GM19240 (cell line): ENCODE results near the gene ETV6.
"Not testable (repeated sequence)": the region's sequence is repeated elsewhere in the genome, so short reads cannot be mapped to it uniquely, and the experiment has no call there.

Source experiments
- DNase-seq: peaks from one replicate; pipeline ENCODE4 v3.0.0; 2011; ENCODE audit warnings: low spot score; ENCODE audit not compliant: insufficient read length

Gene ETV6

GRCh38 chr12:11667171-11667570 lies 17.7 kb downstream of the ETV6 start:
- DNase-seq: no peak

DNA sequence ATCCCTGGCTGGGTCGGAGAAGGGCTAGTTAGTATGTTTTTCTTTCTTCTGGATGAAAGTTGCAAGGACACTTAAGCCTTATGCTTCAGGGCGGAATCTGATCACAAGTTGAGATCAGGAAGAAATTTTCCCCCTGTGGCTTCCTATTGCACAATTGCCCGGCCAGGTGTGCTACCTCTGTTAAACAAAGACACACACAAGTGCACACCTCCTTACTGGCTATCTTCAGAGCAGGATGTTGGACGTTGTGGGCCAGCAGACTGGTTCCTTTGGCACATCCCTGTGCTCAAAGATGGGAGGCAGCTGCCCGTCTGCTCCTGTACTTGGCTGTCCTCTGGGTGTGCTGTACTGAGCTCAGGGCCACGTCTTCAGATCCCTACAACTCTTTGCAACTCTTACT lies 19.1 kb downstream of the ETV6 start:
- no peak for DNase-seq

- no peak for DNase-seq
These were observed 19.9 kb downstream of the ETV6 start for GRCh38 chr12:11669348-11669747.

- no peak for DNase-seq
These were observed 23.1 kb downstream of the ETV6 start for GRCh38 chr12:11672256-11673191.

GRCh38 chr12:11673666-11674461 lies 24.4 kb downstream of the ETV6 start:
- DNase-seq: no peak

- DNase-seq: no peak
These were observed 25.5 kb downstream of the ETV6 start for GRCh38 chr12:11674894-11675390.

DNA sequence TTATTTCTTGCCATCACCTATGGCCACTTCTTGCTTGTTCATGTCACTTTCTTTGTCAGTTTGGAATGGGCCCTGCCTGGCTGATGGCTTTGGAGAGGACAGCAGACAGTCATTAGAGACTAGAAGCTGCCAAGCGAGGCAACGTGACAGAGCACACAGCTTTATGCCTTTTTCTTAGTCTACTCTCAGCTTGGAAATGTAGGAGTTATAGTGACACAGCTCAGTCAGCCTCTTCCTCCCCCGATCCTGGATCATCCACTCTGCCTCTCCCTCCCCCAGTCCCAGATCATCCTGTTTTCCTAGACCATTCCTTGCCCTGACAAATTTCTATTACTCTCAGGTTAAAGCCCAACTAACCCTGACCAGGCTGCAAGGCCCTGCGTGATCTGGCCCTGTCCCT lies 26.6 kb downstream of the ETV6 start:
- DNase-seq: no peak

- DNase-seq: no peak
These were observed 27.6 kb downstream of the ETV6 start for GRCh38 chr12:11677093-11677492.

DNA sequence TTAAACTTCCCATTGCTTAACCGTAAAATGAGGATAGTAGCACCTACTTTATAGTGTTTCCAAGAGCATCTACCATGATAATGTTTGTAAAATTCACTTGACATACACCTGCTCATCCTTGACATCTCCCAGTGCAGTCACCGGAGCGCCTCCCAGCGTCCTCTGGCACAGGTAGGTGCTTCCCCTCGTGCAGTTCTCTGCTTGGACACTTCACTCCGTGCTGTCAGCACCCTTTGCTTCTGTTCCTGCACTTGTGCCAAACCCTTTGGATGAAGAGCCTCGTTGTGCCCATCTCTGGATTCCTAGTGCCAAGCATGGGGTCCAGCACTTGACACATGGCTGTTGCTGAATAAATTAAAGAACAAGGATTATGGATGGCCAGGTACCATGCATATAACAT lies 28.3 kb downstream of the ETV6 start:
- no peak for DNase-seq

- DNase-seq: no peak
These were observed 29.3 kb downstream of the ETV6 start for GRCh38 chr12:11678781-11679180.

DNA sequence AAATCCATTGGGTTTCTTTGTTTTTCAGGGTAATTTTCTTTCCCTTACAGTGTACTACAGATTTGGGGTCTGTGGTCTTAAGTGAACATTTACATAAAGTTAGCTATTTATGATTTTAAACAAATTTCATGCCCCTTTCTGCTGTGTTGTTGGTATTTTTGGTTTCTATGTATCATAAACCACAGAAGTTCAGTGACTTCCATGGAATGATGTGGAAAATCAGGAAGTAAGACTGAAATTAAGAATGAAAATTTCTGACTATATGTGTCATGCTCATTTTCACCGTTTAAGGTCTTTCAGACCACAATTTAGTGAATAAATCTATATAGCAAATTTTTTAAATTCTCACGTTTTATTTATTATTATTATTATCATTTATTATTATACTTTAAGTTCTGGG lies 31.7 kb downstream of the ETV6 start:
- no peak for DNase-seq

DNA sequence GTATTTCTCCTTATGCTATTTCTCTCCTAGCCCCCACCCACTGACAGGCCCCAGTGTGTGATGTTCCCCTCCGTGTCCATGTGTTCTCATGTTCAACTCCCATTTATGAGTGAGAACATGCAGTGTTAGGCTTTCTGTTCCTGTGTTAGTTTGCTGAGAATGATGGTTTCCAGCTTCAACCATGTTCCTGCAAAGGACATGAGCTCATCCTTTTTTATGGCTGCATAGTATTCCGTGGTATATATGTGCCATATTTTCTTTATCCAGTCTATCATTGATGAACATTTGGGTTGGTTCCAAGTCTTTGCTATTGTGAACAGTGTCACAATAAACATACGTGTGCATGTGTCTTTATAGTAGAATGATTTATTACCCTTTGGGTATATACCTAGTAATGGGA lies 32.2 kb downstream of the ETV6 start:
- not testable (repeated sequence) for DNase-seq

GRCh38 chr12:11684393-11684792 lies 34.9 kb downstream of the ETV6 start:
- DNase-seq: no peak

DNA sequence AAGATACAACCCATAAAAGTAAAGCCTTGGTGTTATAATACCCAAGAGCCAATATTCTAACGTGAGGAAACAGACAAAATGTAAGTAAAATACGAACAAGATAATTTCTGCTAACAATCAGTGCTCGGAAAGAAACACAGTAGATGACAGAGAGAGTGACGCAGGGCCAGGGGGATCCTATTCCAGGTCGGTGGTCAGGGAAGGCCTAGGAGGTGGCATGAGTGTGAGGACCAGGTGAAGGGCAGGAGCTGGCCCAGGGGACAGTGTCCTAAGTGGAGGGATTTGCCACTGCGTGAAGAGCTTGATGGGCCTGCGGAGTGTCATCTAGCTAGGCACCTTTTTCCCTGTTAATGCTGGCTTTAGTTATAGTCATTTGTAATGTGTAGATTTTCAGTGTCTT lies 35.3 kb downstream of the ETV6 start:
- DNase-seq: no peak

- no peak for DNase-seq
These were observed 35.8 kb downstream of the ETV6 start for GRCh38 chr12:11685316-11685715.

DNA sequence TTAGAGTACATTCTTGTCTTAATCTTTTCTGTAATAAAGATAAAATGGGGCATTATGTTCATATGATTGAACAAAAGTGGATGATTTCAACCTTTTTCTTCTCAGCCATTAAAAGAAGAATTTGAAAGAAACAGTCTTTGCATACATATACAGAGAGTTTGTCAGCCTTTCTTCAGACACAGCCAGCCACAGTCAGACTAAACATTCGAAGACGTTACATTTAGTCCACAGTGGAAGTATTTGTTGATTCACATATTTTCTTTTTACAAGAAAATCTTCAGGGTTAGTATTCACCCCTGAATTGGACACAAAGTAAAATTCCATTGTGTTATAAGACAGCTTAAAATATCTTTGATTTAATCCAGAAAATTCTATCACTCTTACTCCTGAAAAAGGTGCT lies 36.2 kb downstream of the ETV6 start:
- DNase-seq: no peak

DNA sequence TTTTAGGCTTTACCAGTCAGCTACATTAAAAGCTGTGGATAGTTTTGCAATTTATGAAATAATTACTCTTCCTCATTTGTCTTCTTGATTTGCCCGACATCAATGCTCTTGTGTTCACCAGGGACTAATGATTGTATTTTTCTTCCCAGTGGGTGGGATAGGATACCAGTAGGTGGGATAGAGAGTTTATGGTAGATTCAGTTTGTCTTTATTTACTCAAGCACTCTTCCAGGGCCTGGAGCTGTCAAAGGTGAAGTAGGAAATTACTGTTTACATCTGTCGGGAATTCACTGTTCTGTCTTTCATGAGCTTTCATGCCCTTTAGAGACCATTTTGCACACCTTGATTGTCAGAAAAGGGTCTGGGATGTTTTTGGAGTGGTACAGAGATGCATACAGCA lies 36.6 kb downstream of the ETV6 start:
- DNase-seq: no peak

GRCh38 chr12:11687528-11687927 lies 38.1 kb downstream of the ETV6 start:
- no peak for DNase-seq

GRCh38 chr12:11688379-11688778 lies 38.9 kb downstream of the ETV6 start:
- DNase-seq: no peak

DNA sequence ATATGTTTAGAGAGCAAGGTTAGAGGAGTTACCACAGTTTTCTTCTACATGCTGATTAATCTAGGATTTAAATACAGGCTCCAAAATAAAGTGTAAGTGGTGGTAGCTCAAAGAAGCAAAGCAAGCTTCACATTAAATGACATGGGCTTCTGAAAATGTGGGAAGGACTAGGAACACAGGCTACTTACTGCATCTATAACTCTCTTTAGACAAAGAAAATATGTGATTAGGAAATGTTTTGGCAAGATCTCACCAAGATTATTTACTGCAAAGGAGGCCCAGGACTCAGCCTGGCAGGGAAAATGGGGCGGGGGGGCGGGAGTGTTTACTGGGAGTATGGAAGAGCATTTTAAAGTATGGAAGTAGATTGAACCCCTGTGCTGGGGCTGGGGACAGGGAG lies 39.4 kb downstream of the ETV6 start:
- DNase-seq: no peak

DNA sequence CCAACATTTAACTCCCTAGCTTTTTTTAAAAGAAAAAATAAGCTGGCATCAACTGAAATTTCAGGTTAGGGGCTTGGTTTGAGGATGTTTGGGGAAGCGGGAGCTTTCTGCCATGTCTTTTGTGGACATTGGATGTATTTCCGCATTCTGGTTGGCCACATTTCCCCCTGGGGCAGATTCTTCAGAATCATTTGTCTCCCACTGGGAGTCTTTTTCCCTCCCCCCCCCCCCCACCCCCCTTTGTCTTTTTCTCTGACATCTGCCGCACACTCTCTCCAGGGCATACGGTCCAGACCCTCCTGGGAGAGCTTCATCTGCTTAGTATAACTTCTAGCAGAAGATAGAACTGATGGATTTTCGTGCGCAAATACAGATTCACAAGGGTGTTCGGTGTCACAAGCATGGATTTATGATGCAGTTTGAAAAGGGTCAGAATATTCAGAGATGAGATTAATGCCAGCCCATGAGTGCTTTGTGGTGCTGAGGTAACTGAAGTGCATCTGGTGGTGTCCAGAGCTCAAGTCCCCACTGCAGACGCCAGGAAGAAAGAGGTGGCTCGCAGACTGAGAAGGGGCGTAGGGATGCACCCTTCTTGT lies 40.2 kb downstream of the ETV6 start:
- DNase-seq: no peak

GRCh38 chr12:11693067-11693466 lies 43.6 kb downstream of the ETV6 start:
- DNase-seq: no peak
